Stimulated activated CD4-positive, alpha-beta T cell treated with anti-CD3 and anti-CD28 coated beads, Interleukin-1b, Interleukin-23, amount 100 ng/mL, for 1 hour (primary cell): ENCODE measurements around the gene DDI2.
"Not testable (repeated sequence)": the region's sequence is repeated elsewhere in the genome, so short reads cannot be mapped to it uniquely, and the experiment has no call there.

Experiments used
- DNase-seq, 2 donors: peaks; one replicate each; pipeline ENCODE4 v3.0.0-alpha.2; 2020; ENCODE audit warnings: low read depth in 2 of 2

The DDI2 gene

DNA sequence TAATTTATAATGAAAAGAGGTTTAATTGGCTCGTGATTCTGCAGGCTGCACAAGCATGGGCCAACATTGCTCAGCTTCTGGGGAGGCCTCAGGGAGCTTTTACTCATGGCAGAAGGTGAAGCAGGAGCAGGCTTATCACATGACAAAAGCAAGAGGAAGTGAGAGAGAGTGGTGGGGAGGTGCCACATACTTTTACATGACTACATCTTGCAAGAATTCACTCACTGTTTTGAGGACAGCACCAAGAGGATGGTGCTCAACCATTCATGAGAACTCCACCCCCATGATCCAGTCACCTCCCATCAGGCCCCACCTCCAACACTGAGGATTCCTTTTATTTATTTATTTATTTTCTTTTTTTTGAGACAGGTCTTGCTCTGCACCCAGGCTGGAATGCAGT is 61.3 kb downstream of the DDI2 start:
- no peak for DNase-seq

- DNase-seq, result no peak
Measured at GRCh38 chr1:15680131-15680530, 62.9 kb downstream of the DDI2 start.

DNA sequence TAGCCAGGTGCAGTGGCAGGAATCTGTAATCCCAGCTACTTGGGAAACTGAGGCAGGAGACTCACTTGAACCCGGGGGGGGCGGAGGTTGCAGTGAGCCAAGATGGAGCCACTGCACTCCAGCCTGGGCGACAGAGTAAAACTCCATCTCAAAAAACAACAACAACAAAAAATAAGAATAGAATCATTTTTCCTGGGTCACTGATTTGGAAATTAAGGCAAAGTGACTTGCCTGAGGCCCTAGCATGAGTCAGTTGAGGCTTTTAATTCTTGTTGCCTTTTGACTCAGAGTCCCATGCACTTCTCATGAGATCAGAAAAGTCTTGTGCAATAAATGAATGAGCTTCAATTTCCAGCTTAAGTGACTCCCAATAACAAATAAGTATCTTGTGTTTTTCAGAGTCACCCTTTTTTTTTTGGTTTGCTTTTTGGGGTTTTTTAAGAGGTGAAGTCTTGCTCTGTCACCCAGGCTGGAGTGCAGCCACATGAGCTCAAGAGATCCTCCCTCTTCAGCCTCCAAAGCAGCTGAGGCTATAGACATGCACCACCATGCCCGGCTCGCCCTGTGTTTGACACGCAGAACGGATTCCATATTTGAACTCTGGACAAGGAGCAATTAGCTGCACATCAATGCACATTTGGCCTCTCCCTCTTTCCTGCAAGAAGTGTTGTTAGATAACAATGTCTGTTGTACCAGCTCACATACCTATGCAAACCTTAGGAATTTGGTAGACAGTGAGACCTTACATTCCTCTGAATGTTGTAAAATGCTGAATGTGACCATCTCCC is 63.5 kb downstream of the DDI2 start:
- DNase-seq, result no peak

GRCh38 chr1:15681349-15682292 is 64.4 kb downstream of the DDI2 start:
- no peak for DNase-seq

- no peak for DNase-seq
Measured at GRCh38 chr1:15682936-15683341, 65.7 kb downstream of the DDI2 start.

DNA sequence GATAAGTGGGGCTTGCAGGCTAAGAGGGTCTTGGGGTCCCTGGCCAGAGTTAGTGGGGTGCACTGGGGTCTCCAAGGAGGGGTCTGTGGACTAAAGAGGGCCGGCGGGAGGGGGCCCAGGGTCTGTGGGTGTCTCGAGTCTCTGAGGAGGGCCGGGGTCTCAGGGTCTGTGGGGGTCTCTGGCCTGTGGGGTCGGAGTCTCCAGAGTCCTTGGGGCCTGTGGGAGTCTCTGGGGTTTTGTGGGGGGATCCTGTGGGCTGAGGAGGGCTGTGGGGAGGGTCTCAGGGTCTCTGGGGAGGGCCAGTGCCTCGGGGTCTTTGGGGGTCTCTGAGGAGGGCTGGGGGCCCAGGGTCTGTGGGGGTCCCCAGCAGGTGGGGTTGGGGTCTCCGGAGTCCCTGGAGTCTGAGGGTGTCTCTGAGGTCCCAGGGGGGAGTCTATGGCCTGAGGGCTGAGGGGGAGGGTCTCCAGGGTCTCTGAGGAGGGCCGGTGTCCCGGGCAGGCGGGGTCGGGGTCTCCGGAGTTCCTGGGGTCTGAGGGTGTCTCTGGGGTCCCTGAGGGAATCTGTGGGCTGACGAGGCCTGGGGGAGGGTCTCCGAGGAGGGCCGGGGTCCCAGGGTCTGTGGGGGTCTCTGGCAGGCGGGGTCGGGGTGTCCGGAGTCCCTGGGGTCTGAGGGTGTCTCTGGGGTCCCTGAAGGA is 66.2 kb downstream of the DDI2 start:
- DNase-seq, result no peak

DNA sequence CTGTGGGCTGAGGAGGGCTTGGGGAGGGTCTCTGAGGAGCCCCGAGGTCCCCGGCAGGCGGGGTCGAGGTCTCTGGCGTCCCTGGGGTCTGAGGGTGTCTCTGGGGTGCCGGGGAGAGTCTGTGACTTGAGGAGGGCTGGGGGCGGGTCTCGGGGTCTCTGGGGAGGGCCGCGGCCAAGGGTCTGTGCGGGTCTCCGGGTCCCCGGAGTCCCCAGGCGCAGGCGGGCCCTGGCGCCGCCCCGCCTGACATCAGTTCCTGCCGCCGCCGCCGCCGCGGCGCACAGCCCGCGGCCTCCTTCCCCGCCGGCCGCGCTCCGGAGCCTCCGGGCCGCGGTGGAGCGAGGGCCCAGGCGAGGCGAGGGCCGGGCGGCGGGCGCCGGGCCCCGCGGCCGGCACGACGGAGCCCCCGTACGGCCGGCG is 66.8 kb downstream of the DDI2 start, which contains the start of gene PLEKHM2:
Gene PLEKHM2, plus strand, starts transcription at position 279 of the 420 bp plus-strand sequence. CDS start 239 bp downstream, outside the sequence.
- peak in 1 of 2 donors; percentile 30 for DNase-seq

DNA sequence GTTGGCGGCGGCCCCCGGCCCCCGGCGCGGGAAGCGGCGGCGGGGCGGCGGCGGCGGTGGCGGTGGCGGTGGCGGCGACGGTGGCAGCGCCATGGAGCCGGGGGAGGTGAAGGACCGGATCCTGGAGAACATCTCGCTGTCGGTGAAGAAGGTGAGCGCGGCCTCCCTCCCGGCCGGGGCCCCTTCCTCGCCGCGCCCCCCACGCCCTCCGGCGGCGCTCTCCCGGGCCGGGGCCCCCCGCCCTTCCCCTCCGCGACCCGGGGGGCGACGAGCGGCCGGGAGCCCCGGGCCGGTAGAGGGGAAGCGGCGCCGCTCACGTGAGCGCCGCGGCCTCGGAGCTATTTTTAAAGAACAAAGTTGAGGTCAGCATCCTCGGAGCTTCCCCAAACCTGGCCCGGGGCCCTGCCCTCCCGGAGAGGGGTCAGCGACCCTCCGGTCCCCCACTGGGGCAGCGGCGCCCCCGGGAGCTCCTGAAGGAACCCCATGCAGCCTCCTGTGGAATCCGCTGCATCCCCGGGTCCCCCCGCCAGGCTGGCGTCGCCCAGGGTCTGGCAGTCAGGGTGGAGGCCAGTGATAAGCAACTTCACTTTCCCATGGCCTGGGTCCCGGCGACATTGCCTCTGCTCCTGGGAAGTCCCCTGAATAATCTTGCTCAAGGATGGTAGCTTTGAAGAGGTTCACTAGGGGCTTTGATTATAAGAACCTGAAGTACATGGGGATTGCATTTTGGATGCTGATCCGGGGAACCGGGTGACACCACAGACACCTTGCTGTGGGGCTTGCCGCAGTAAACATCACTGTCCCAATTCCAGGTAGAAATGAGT is 67.4 kb downstream of the DDI2 start:
- DNase-seq, result no peak

- no peak for DNase-seq
Measured at GRCh38 chr1:15685820-15686219, 68.6 kb downstream of the DDI2 start.

DNA sequence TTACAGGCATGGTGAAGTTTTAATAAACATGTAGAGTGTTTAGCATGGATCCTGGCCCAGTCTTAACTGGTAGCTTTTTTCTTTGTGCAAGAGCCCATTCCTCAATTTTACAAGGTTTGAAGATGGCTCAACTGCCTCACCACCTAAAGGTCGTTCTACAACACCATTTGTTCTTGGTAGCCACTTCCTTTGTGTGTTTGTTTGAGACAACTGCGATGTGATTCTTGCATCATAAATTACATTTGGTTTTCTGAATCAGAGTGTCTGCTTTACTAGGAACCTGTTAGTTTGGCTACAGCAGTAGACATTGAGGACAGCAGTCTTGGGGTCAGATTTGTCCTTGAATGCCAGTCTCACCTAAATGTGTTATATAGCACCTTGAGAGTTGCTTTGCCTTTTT is 70.2 kb downstream of the DDI2 start:
- no peak for DNase-seq

- DNase-seq, result no peak
Measured at GRCh38 chr1:15690317-15690716, 73.1 kb downstream of the DDI2 start.

DNA sequence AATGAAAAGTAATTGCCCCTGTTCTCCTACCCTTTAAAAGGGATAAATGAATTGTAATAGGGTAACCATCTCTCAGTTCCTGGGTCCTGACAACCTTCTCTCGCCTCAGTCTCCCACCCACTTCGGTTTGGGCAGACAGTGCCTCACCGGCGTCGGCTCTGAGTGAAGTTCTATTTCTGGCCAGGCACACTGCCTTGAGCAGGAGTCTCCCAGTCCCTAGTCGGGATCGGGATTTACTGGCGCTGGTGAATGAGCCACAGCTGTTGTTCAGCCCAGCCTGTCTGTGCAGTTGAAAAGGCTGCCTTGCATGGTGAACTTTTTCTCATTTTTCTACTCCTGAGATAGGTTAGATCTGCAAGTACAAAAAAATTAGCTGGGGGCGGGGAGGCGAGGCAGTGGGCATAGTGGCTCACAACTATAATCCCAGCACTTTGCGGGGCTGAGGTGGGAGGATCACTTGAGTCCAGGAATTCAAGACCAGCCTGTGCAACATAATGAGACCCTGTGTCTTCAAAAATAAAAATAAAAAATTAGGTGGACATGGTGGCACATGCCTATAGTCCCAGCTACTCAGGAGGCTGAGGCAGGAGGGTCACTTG is 74.3 kb downstream of the DDI2 start:
- no peak for DNase-seq

DNA sequence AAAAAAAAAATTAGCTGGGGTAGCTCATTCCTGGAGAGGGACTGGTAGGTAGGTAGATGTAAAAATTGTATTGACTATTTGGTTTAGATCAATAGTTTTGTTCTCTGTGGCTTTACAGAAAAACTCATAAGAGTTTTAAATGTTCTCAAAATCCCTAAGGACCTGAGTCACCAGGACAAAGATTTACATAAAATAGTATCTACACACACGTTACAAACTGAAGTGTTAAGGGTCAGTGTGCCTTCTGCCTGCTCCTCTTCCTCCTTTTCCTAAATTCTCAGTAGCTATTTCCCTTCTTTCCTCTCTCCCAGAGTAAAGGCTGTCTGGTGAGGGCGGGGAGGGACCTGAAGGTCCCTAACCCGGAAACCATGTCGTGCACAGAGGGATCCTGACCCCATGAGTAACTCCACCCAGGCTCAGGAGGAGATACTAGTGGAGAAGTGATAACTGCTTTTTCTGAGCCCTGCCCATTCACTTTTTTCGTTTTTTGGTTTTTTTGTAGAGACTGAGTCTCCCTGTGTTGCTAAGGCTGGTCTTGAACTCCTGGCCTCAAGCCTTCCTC is 74.9 kb downstream of the DDI2 start:
- no peak for DNase-seq

DNA sequence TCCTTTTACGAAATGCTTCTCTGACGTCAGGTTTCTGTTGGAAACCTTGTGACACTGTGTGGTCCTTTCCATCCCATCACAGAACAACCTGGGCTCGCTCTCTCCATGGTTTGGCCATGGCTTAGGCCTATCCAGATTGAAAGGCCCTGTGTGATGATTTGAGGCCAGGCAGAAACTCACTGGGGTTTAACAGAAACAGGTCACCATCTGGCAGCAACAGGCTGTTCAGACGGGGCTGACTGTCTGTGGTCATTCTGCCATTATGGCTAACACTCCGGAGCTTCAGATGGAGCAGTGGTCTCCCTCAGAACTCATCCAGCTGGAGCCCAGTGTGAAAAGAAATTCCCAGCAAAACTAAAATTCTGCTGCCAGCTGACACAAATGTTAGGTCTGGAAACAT is 76.1 kb downstream of the DDI2 start:
- no peak for DNase-seq

DNA sequence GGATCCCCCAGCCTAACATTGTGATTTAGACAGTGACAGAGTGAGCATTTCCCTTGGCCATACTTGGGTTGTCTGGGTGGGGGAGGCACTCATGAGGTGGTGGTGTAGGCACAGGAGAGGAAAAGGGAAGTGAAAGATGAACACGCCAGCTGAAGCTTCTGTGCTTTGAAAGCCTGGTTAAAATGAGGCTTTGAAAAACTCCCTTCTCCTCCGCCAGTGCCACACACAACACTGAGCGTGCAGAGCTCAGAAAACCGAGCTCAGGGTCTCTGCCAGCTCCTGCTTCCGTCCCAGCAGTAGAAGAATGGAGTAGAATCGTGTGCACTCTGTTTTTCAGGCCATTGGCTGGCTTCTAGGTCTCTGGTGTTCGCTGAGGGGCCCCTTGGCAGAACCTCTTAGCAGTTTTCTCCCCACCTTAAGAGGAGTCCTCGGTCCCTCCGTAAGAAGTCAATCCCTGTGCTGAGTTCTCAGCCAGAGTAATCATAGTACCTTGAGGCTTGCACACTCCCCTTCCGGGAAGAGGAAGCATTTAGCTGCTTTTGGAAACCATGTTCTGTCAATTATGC is 79.8 kb downstream of the DDI2 start:
- no peak for DNase-seq

- no peak for DNase-seq
Measured at GRCh38 chr1:15698201-15698600, 80.9 kb downstream of the DDI2 start.

GRCh38 chr1:15699321-15699720 is 82.1 kb downstream of the DDI2 start:
- not testable (repeated sequence) for DNase-seq

- DNase-seq, result no peak
Measured at GRCh38 chr1:15700508-15700907, 83.2 kb downstream of the DDI2 start.

GRCh38 chr1:15701784-15702183 is 84.5 kb downstream of the DDI2 start:
- no peak for DNase-seq
